OCI-LY7 (cell line): ENCODE results near the gene IL1RAPL1. TPM values are rescaled to one million over a fixed set of nuclear protein-coding genes. Genes with fewer than 3 reads are reported as not detected.

Source experiments
- BruUV-seq: library from RNA; stranded (reverse); fragments of 400-500 nt; replicated peaks from 2 replicates; lab custom pipeline; 2021; lab: Mats Ljungman, UMichigan
- CTCF ChIA-PET: fragments of 300-600 bp; sonication (Branson Sonifier 250); formaldehyde crosslinking; loops from one replicate; lab custom pipeline; 2022; ENCODE audit warnings: antibody characterized with exemption; ENCODE audit not compliant: unreplicated experiment; lab: Charles Lee
- POLR2A ChIA-PET: fragments of 300-600 bp; sonication (Branson Sonifier 250); formaldehyde crosslinking; loops from one replicate; lab custom pipeline; 2022; ENCODE audit warnings: antibody characterized with exemption; lab: Charles Lee
- DNase-seq: peaks from one replicate; pipeline ENCODE4 v3.0.0-alpha.2; 2015; ENCODE audit warnings: low spot score
- H2AFZ ChIP-seq: fragments of 200-600 bp; sonication (generic), shearing (Covaris generic); 2 replicates; pipeline ENCODE4 v1.6.1; 2014; ENCODE audit warnings: mild to moderate bottlenecking, antibody characterized with exemption, low read length, moderate library complexity
- H3K27ac ChIP-seq: fragments of 200-600 bp; sonication (generic); 2 replicates; pipeline ENCODE4 v1.5.1; 2014; ENCODE audit warnings: mixed run types, low read depth, mild to moderate bottlenecking, moderate library complexity, low read length, inconsistent platforms; ENCODE audit not compliant: poor library complexity, severe bottlenecking
- H3K36me3 ChIP-seq: fragments of 200-600 bp; sonication (generic); 2 replicates; pipeline ENCODE4 v1.6.1; 2014; ENCODE audit warnings: mild to moderate bottlenecking, antibody characterized with exemption, low read length, moderate library complexity, mixed read lengths; ENCODE audit not compliant: insufficient read depth
- H3K4me1 ChIP-seq: fragments of 200-600 bp; sonication (generic); 2 replicates; pipeline ENCODE4 v1.5.1; 2014; ENCODE audit warnings: mild to moderate bottlenecking, low read length; ENCODE audit not compliant: insufficient read depth, poor library complexity, severe bottlenecking
- H3K4me2 ChIP-seq: fragments of 200-600 bp; sonication (generic); 2 replicates; pipeline ENCODE4 v1.6.1; 2014; ENCODE audit warnings: mild to moderate bottlenecking, low read length
- H3K4me3 ChIP-seq: fragments of 200-600 bp; sonication (generic); 2 replicates; pipeline ENCODE4 v1.5.1; 2014; ENCODE audit warnings: mild to moderate bottlenecking, low read depth, low read length; ENCODE audit not compliant: poor library complexity, severe bottlenecking
- H3K79me2 ChIP-seq: fragments of 200-600 bp; sonication (generic); 2 replicates; pipeline ENCODE4 v1.6.1; 2016; ENCODE audit warnings: low read depth, mild to moderate bottlenecking, low read length, moderate library complexity, mixed read lengths; ENCODE audit not compliant: insufficient read depth
- H3K9me2 ChIP-seq: fragments of 200-600 bp; sonication (generic); 2 replicates; pipeline ENCODE4 v1.6.1; 2016; ENCODE audit warnings: mild to moderate bottlenecking, low read length, mixed read lengths; ENCODE audit not compliant: insufficient read depth
- H3K9me3 ChIP-seq: fragments of 200-600 bp; sonication (generic); 2 replicates; pipeline ENCODE4 v1.6.1; 2014; ENCODE audit warnings: mild to moderate bottlenecking, mixed run types, low read length, mixed read lengths
- H4K20me1 ChIP-seq: fragments of 200-600 bp; sonication (generic); 2 replicates; pipeline ENCODE4 v1.6.1; 2014; ENCODE audit warnings: mild to moderate bottlenecking, antibody characterized with exemption, low read length, moderate library complexity, mixed read lengths; ENCODE audit not compliant: insufficient read depth
- EZH2phosphoT487 ChIP-seq: fragments of 200-600 bp; sonication (generic); IDR thresholded peaks from 2 replicates; pipeline ENCODE4 v1.6.1; 2018; ENCODE audit warnings: low read depth, borderline replicate concordance, mild to moderate bottlenecking, mixed run types, antibody characterized with exemption, low read length, moderate library complexity, mixed read lengths
- intact Hi-C: fragments of 100-400 bp; cut with micrococcal nuclease; formaldehyde crosslinking; loops from one replicate; pipeline ENCODE4 v1.10.0; 2022; ENCODE audit not compliant: unreplicated experiment
- total RNA-seq, 2 experiments: library from RNA; depleted of rRNA in 1 of 2; stranded (reverse); fragments of >200 nt in 1 of 2; shearing (Covaris generic) in 1 of 2; gene quantifications; 2 replicates each; pipeline ENCODE4 v1.2.3, GENCODE V29; 2014 to 2022
- TF ChIP-seq, protein P1 (sequence below): fragments of 200-600 bp; sonication (generic); conservative IDR thresholded peaks from 2 replicates; pipeline ENCODE4 v1.5.1; 2014; ENCODE audit warnings: mild to moderate bottlenecking, antibody characterized with exemption, low read length, moderate library complexity, mixed read lengths

Gene IL1RAPL1
- total RNA-seq, 2 experiments from 2014 or later = not detected

DNA sequence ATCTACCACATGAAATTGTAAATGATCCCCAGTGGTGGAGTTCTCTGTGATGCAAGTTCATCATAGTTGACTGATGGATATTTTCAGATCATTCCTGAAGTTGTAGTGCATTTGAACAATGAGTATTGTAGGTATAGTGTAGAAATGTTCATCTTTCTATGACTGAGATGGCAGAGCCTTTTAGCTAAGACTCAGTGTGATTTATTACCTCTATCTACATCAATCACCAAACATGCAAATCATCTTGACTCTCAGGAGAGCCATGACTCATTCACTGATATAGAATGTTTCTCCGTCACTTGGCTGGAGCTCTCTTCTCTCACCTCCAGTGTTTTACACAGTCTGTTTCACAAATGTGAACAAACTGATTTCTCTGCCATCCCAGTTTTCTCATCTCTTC lies 392.6 kb downstream of the IL1RAPL1 start:
- no peak overlapping the region for H3K4me3 ChIP-seq
- no peaks in the 10 kb centered on the region for H3K36me3 ChIP-seq
- H3K79me2 ChIP-seq = no peaks in the 10 kb centered on the region
- CTCF ChIA-PET = no interaction called here
- no peaks in the 10 kb centered on the region for H4K20me1 ChIP-seq
- H3K27ac ChIP-seq = no peak overlapping the region
- no peak overlapping the region for H3K4me2 ChIP-seq
- no peaks in the 10 kb centered on the region for H3K4me1 ChIP-seq
- H3K9me3 ChIP-seq = no peaks in the 10 kb centered on the region
- no peaks in the 10 kb centered on the region for H3K9me2 ChIP-seq
- intact Hi-C loops = no loop called here
- no peak overlapping the region for H2AFZ ChIP-seq
- BruUV-seq = no TSS peak
- no peak for DNase-seq
- TF ChIP-seq, protein P1, sequence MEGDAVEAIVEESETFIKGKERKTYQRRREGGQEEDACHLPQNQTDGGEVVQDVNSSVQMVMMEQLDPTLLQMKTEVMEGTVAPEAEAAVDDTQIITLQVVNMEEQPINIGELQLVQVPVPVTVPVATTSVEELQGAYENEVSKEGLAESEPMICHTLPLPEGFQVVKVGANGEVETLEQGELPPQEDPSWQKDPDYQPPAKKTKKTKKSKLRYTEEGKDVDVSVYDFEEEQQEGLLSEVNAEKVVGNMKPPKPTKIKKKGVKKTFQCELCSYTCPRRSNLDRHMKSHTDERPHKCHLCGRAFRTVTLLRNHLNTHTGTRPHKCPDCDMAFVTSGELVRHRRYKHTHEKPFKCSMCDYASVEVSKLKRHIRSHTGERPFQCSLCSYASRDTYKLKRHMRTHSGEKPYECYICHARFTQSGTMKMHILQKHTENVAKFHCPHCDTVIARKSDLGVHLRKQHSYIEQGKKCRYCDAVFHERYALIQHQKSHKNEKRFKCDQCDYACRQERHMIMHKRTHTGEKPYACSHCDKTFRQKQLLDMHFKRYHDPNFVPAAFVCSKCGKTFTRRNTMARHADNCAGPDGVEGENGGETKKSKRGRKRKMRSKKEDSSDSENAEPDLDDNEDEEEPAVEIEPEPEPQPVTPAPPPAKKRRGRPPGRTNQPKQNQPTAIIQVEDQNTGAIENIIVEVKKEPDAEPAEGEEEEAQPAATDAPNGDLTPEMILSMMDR = no peak
- no peak for TF ChIP-seq EZH2phosphoT487
- POLR2A ChIA-PET = no interaction called here

DNA sequence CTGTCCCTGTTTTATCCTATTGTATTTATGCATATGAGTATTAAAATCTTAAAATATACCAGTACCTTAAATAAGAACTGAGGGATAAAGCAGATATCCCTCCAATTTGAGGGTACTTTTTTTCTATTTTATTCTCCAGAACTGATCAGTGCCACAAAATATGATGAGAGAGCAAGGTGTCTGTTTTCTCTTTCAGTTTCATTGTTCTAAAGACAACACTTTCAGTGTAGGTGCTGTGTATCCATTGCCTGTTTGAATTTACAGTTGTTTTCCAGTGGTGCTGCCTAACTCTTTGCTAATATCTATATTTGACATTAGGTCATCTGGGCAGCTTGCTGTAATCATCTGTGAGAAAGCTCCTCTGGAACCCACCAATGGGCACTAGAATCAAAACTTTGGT lies 394.7 kb downstream of the IL1RAPL1 start:
- Histone ChIP-seq H4K20me1 (no peaks in the 10 kb centered on the region), H3K4me1 (no peaks in the 10 kb centered on the region), H3K9me3 (no peaks in the 10 kb centered on the region), H3K27ac (no peak overlapping the region), H3K9me2 (no peaks in the 10 kb centered on the region), H3K79me2 (no peaks in the 10 kb centered on the region), H3K4me2 (no peak overlapping the region), H3K4me3 (no peak overlapping the region), H3K36me3 (no peaks in the 10 kb centered on the region), H2AFZ (no peak overlapping the region)
- intact Hi-C loops = no loop called here
- BruUV-seq = no TSS peak
- CTCF ChIA-PET = no interaction called here
- TF ChIP-seq, protein P1 = no peak
- no peak for TF ChIP-seq EZH2phosphoT487
- POLR2A ChIA-PET = no interaction called here
- DNase-seq = no peak

DNA sequence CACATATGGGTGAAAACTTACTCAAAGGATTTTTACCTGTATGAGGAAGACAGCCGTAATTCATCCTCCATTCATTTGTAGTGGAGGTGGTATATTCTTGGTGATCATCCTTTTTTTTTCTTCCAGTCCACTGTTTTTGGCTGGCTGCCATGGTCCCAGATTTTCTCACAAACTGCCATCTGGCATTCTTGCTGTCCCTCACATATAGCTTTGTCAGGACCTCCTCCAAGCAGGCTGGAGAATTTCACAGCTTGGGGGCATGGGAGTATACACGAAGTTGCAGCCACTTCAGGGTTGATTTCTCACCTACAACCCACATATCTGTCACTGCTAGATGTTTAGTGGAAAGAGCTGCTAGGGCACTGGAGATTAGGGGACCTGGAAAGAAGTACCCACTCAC lies 401.0 kb downstream of the IL1RAPL1 start:
- ChIA-PET POLR2A (interaction anchor here (0.7 kb wide), 1 partner anchor 302 kb away, joined by 4 read pairs; no protein-coding TSS in a partner anchor), CTCF (no interaction called here)
- intact Hi-C loops = no loop called here
- no peak for DNase-seq
- Histone ChIP-seq H3K4me3 (no peak overlapping the region), H4K20me1 (no peaks in the 10 kb centered on the region), H2AFZ (no peak overlapping the region), H3K9me3 (no peaks in the 10 kb centered on the region), H3K79me2 (no peaks in the 10 kb centered on the region), H3K4me1 (no peaks in the 10 kb centered on the region), H3K9me2 (no peaks in the 10 kb centered on the region), H3K27ac (no peak overlapping the region), H3K36me3 (no peaks in the 10 kb centered on the region), H3K4me2 (no peak overlapping the region)
- TF ChIP-seq, protein P1 = no peak
- TF ChIP-seq EZH2phosphoT487 = no peak
- no TSS peak for BruUV-seq
